ENCODE data around the gene RERE.
"Not testable (repeated sequence)": the region's sequence is repeated elsewhere in the genome, so short reads cannot be mapped to it uniquely, and the experiment has no call there.

Gene RERE

GRCh38 chr1:8455700-8456307 lies 361.6 kb downstream of the RERE start:
- no peak overlapping the region for H3K4me3 ChIP-seq (ENCODE audit: low read length in 2 of 2)
- no peak overlapping the region for H3K23ac ChIP-seq (ENCODE audit: low read depth, low read length, poor library complexity)
- H2BK15ac ChIP-seq (ENCODE audit: low read length), result no peak overlapping the region
- no peak overlapping the region for H2BK5ac ChIP-seq (ENCODE audit: low read length)
- H3K79me1 ChIP-seq (ENCODE audit: low read depth, low read length), result no peaks in the 10 kb centered on the region
- WGBS, 2 donors (ENCODE audit: extremely low coverage in 2 of 2, insufficient read length in 2 of 2, insufficient replicate concordance in 1 of 2), result no CpG with 5 or more reads among the region's 7 CpGs
- no peak overlapping the region for H3K14ac ChIP-seq (ENCODE audit: low read length)
- H3K4me2 ChIP-seq (ENCODE audit: insufficient read depth, low read length, poor library complexity, severe bottlenecking), result no peak overlapping the region
- peaks cover 5 to 32% of the 10 kb centered on the region in 2 donors for H3K36me3 ChIP-seq (replicated peaks in 1 of 2; ENCODE audit: control insufficient read depth in 2 of 2, insufficient read depth in 2 of 2, low read length in 2 of 2)
- H3K27ac ChIP-seq (replicated peaks; ENCODE audit: low read length), result no peak overlapping the region
- no peak overlapping the region for H2BK12ac ChIP-seq (ENCODE audit: low read length)
- H3K9ac ChIP-seq (ENCODE audit: low read depth, low read length, poor library complexity), result no peak overlapping the region
- H2AK5ac ChIP-seq (ENCODE audit: low read depth, low read length), result no peak overlapping the region
- no peak overlapping the region for H4K91ac ChIP-seq (ENCODE audit: low read depth, low read length, poor library complexity)
- no peaks in the 10 kb centered on the region for H3K9me3 ChIP-seq (replicated peaks in 1 of 2; ENCODE audit: control insufficient read depth in 2 of 2, insufficient read depth in 1 of 2, low read depth in 1 of 2, low read length in 2 of 2)
- H3K4me1 ChIP-seq (ENCODE audit: control insufficient read depth in 2 of 2, insufficient read depth in 1 of 2, low read depth in 1 of 2, low read length in 2 of 2), result peaks cover 6 to 24% of the 10 kb centered on the region in 2 donors
- no peaks in the 10 kb centered on the region for H3K27me3 ChIP-seq (ENCODE audit: control insufficient read depth in 3 of 3, insufficient read depth in 3 of 3, low read depth in 1 of 3, low read length in 3 of 3)
- DNase-seq (ENCODE audit: low spot score), result no peak
- no peak overlapping the region for H4K8ac ChIP-seq (ENCODE audit: low read depth, low read length)
- H2BK120ac ChIP-seq (ENCODE audit: low read depth, low read length), result no peak overlapping the region
- no peak overlapping the region for H3K18ac ChIP-seq (ENCODE audit: low read length)
- H2AFZ ChIP-seq (ENCODE audit: low read length), result no peak overlapping the region
- no peak overlapping the region for H3K4ac ChIP-seq (ENCODE audit: low read length)

GRCh38 chr1:8450312-8450711 lies 367.1 kb downstream of the RERE start:
- Histone ChIP-seq H3K4ac (ENCODE audit: low read length) (no peak overlapping the region), H2BK15ac (ENCODE audit: low read length) (no peak overlapping the region), H3K9ac (ENCODE audit: low read depth, low read length, poor library complexity) (no peak overlapping the region), H2AFZ (ENCODE audit: low read length) (no peak overlapping the region), H2BK120ac (ENCODE audit: low read depth, low read length) (no peak overlapping the region), H3K27me3 (ENCODE audit: control insufficient read depth in 3 of 3, insufficient read depth in 3 of 3, low read depth in 1 of 3, low read length in 3 of 3) (no peaks in the 10 kb centered on the region), H3K36me3 (replicated peaks in 1 of 2; ENCODE audit: control insufficient read depth in 2 of 2, insufficient read depth in 2 of 2, low read length in 2 of 2) (peaks cover 8 to 45% of the 10 kb centered on the region in 2 donors), H3K4me2 (ENCODE audit: insufficient read depth, low read length, poor library complexity, severe bottlenecking) (no peak overlapping the region), H3K23ac (ENCODE audit: low read depth, low read length, poor library complexity) (no peak overlapping the region), H2BK5ac (ENCODE audit: low read length) (no peak overlapping the region), H3K27ac (replicated peaks; ENCODE audit: low read length) (no peak overlapping the region), H2BK12ac (ENCODE audit: low read length) (no peak overlapping the region), H2AK5ac (ENCODE audit: low read depth, low read length) (no peak overlapping the region), H4K8ac (ENCODE audit: low read depth, low read length) (no peak overlapping the region), H3K14ac (ENCODE audit: low read length) (no peak overlapping the region), H3K9me3 (replicated peaks in 1 of 2; ENCODE audit: control insufficient read depth in 2 of 2, insufficient read depth in 1 of 2, low read depth in 1 of 2, low read length in 2 of 2) (peaks cover 0 to 8% of the 10 kb centered on the region in 2 donors), H3K79me1 (ENCODE audit: low read depth, low read length) (no peaks in the 10 kb centered on the region), H3K4me1 (ENCODE audit: control insufficient read depth in 2 of 2, insufficient read depth in 1 of 2, low read depth in 1 of 2, low read length in 2 of 2) (peaks cover 0 to 4% of the 10 kb centered on the region in 2 donors), H3K4me3 (ENCODE audit: low read length in 2 of 2) (no peak overlapping the region), H3K18ac (ENCODE audit: low read length) (peak overlapping the region; percentile 36), H4K91ac (ENCODE audit: low read depth, low read length, poor library complexity) (no peak overlapping the region)
- WGBS, 2 donors (ENCODE audit: extremely low coverage in 2 of 2, insufficient read length in 2 of 2, insufficient replicate concordance in 1 of 2), result no CpG with 5 or more reads among the region's 11 CpGs
- DNase-seq (ENCODE audit: low spot score), result no peak

GRCh38 chr1:8448911-8449661 lies 368.4 kb downstream of the RERE start:
- Histone ChIP-seq H3K9me3 (replicated peaks in 1 of 2; ENCODE audit: control insufficient read depth in 2 of 2, insufficient read depth in 1 of 2, low read depth in 1 of 2, low read length in 2 of 2) (peaks cover 0 to 8% of the 10 kb centered on the region in 2 donors), H2BK12ac (ENCODE audit: low read length) (no peak overlapping the region), H3K4me2 (ENCODE audit: insufficient read depth, low read length, poor library complexity, severe bottlenecking) (no peak overlapping the region), H2BK120ac (ENCODE audit: low read depth, low read length) (no peak overlapping the region), H2BK5ac (ENCODE audit: low read length) (no peak overlapping the region), H3K4ac (ENCODE audit: low read length) (no peak overlapping the region), H3K4me1 (ENCODE audit: control insufficient read depth in 2 of 2, insufficient read depth in 1 of 2, low read depth in 1 of 2, low read length in 2 of 2) (peaks cover 0 to 4% of the 10 kb centered on the region in 2 donors), H4K91ac (ENCODE audit: low read depth, low read length, poor library complexity) (no peak overlapping the region), H3K79me1 (ENCODE audit: low read depth, low read length) (no peaks in the 10 kb centered on the region), H3K18ac (ENCODE audit: low read length) (no peak overlapping the region), H3K27me3 (ENCODE audit: control insufficient read depth in 3 of 3, insufficient read depth in 3 of 3, low read depth in 1 of 3, low read length in 3 of 3) (no peaks in the 10 kb centered on the region), H3K36me3 (replicated peaks in 1 of 2; ENCODE audit: control insufficient read depth in 2 of 2, insufficient read depth in 2 of 2, low read length in 2 of 2) (peaks cover 9 to 48% of the 10 kb centered on the region in 2 donors), H3K27ac (replicated peaks; ENCODE audit: low read length) (no peak overlapping the region), H2BK15ac (ENCODE audit: low read length) (no peak overlapping the region), H3K14ac (ENCODE audit: low read length) (no peak overlapping the region), H2AFZ (ENCODE audit: low read length) (no peak overlapping the region), H2AK5ac (ENCODE audit: low read depth, low read length) (no peak overlapping the region), H3K4me3 (ENCODE audit: low read length in 2 of 2) (no peak overlapping the region), H3K23ac (ENCODE audit: low read depth, low read length, poor library complexity) (no peak overlapping the region), H4K8ac (ENCODE audit: low read depth, low read length) (no peak overlapping the region), H3K9ac (ENCODE audit: low read depth, low read length, poor library complexity) (no peak overlapping the region)
- no peak for DNase-seq (ENCODE audit: low spot score)
- no CpG with 5 or more reads among the region's 12 CpGs for WGBS, 2 donors (ENCODE audit: extremely low coverage in 2 of 2, insufficient read length in 2 of 2, insufficient replicate concordance in 1 of 2)

- H4K8ac ChIP-seq (ENCODE audit: low read depth, low read length); H2BK15ac ChIP-seq (ENCODE audit: low read length); H3K79me1 ChIP-seq (ENCODE audit: low read depth, low read length); H3K18ac ChIP-seq (ENCODE audit: low read length); DNase-seq (ENCODE audit: low spot score); H2AFZ ChIP-seq (ENCODE audit: low read length); H3K14ac ChIP-seq (ENCODE audit: low read length); H2BK12ac ChIP-seq (ENCODE audit: low read length); H3K4me2 ChIP-seq (ENCODE audit: insufficient read depth, low read length, poor library complexity, severe bottlenecking); H2BK120ac ChIP-seq (ENCODE audit: low read depth, low read length); H3K23ac ChIP-seq (ENCODE audit: low read depth, low read length, poor library complexity); H3K9ac ChIP-seq (ENCODE audit: low read depth, low read length, poor library complexity); H3K4me1 ChIP-seq (ENCODE audit: control insufficient read depth in 2 of 2, insufficient read depth in 1 of 2, low read depth in 1 of 2, low read length in 2 of 2); H3K9me3 ChIP-seq (replicated peaks in 1 of 2; ENCODE audit: control insufficient read depth in 2 of 2, insufficient read depth in 1 of 2, low read depth in 1 of 2, low read length in 2 of 2); H2AK5ac ChIP-seq (ENCODE audit: low read depth, low read length); H2BK5ac ChIP-seq (ENCODE audit: low read length); H3K27ac ChIP-seq (replicated peaks; ENCODE audit: low read length); H4K91ac ChIP-seq (ENCODE audit: low read depth, low read length, poor library complexity); H3K4ac ChIP-seq (ENCODE audit: low read length); H3K27me3 ChIP-seq (ENCODE audit: control insufficient read depth in 3 of 3, insufficient read depth in 3 of 3, low read depth in 1 of 3, low read length in 3 of 3); H3K4me3 ChIP-seq (ENCODE audit: low read length in 2 of 2): not testable (repeated sequence)
- no CpG with 5 or more reads among the region's 11 CpGs for WGBS, 2 donors (ENCODE audit: extremely low coverage in 2 of 2, insufficient read length in 2 of 2, insufficient replicate concordance in 1 of 2)
- H3K36me3 ChIP-seq (replicated peaks in 1 of 2; ENCODE audit: control insufficient read depth in 2 of 2, insufficient read depth in 2 of 2, low read length in 2 of 2), result peaks cover 7 to 48% of the 10 kb centered on the region in 2 donors
Measured at GRCh38 chr1:8448505-8448904, 368.9 kb downstream of the RERE start.

All from neuronal stem cell (in vitro differentiated cells).